Right atrium auricular region (tissue), 2 donors: Measurements from ENCODE around the gene POLR3GL. TPM values are rescaled to one million over a fixed set of nuclear protein-coding genes. Genes with fewer than 3 reads are reported as not detected.

ENCODE experiments used
- DNase-seq: peaks from one replicate; pipeline ENCODE4 v3.0.0-alpha.2; 2019; ENCODE audit warnings: low spot score
- H3K27ac ChIP-seq, 2 donors: fragments of 200-600 bp; sonication (generic); 1 replicate in 1 of 2; 2 replicates in 1 of 2; pipeline ENCODE4 v1.5.1; 2016 to 2019
- H3K27me3 ChIP-seq, 2 donors: fragments of 200-600 bp; sonication (generic); one replicate each; pipeline versions ENCODE4 v1.5.1 to v1.6.0; 2017 to 2019
- H3K36me3 ChIP-seq: fragments of 200-600 bp; sonication (generic); one replicate; pipeline ENCODE4 v1.5.1; 2016
- H3K4me1 ChIP-seq, 2 donors: fragments of 200-600 bp; sonication (generic); one replicate each; pipeline versions ENCODE4 v1.5.1 to v1.6.0; 2017 to 2019
- H3K4me3 ChIP-seq, 2 donors: fragments of 200-600 bp; sonication (generic); 1 replicate in 1 of 2; 2 replicates in 1 of 2; pipeline ENCODE4 v1.5.1; 2017 to 2019; ENCODE audit warnings: mild to moderate bottlenecking in 1 of 2, moderate library complexity in 1 of 2
- H3K9me3 ChIP-seq, 2 donors: fragments of 200-600 bp; sonication (generic); one replicate each; pipeline ENCODE4 v1.5.1; 2019
- CTCF ChIP-seq, 2 donors: fragments of 200-600 bp; sonication (generic); IDR thresholded peaks; one replicate each; pipeline ENCODE4 v1.5.1; 2019; ENCODE audit warnings: antibody characterized with exemption in 2 of 2
- total RNA-seq, 2 donors: library from RNA; depleted of rRNA; stranded (reverse); fragments of >200 nt; gene quantifications; one replicate each; pipeline ENCODE4 v1.1.0, GENCODE V29; 2016

Gene POLR3GL
- total RNA-seq, 2 donors from 2014 or later = 36.4 to 45.2 TPM

DNA sequence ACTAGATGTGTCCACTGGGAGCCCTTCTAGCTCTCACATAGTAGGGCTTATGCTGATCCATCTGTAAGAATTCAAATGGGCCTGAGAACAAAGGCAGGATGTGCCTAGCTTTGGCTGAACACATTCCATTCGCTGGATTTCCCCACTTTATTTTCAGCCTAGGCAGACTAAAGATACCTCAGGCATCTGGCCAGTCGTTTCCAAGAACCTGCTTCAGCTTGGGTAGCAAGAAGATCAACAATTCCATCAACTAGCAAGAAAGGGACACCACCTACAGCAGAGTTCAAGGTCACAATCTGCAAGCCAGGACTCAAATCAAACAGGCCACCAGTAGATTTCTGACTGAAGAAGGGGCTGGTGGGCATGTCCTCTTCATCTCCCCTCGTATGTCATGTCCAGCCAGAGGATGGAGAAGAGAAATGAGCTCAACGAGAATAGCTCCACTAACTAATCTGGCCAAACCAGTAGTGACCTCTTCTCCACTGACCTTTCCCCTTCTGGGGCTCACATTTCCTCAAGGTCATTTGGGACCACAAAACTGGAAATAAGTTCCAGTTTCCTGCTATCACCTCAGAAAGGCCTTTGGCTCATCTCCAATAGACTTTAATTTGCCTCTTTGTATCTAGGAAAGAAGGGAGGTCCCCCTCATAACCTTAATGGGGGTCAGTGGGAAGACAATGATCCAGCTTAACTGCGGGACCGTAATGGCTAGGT lies 17.7 kb downstream of the POLR3GL start:
- H3K9me3 ChIP-seq = no peaks in the 10 kb centered on the region
- H3K27me3 ChIP-seq = no peaks in the 10 kb centered on the region
- DNase-seq = no peak
- peaks cover 0 to 94% of the 10 kb centered on the region in 2 donors for H3K4me1 ChIP-seq
- H3K4me3 ChIP-seq = no peak overlapping the region
- H3K36me3 ChIP-seq = no peaks in the 10 kb centered on the region
- H3K27ac ChIP-seq = peak overlapping the region; percentile 96 to 98
- TF ChIP-seq CTCF (IDR thresholded peaks at IDR 0.05) = no peak

- H3K27me3 ChIP-seq = no peaks in the 10 kb centered on the region
- no peaks in the 10 kb centered on the region for H3K9me3 ChIP-seq
- TF ChIP-seq CTCF (IDR thresholded peaks at IDR 0.05) = no peak
- H3K36me3 ChIP-seq = no peaks in the 10 kb centered on the region
- H3K27ac ChIP-seq = peak overlapping the region; percentile 96 to 98
- no peak overlapping the region for H3K4me3 ChIP-seq
- peaks cover 0 to 83% of the 10 kb centered on the region in 2 donors for H3K4me1 ChIP-seq
- DNase-seq = no peak
Observed at GRCh38 chr1:145983206-145983675, 18.8 kb downstream of the POLR3GL start.

GRCh38 chr1:145983960-145984830 lies 19.7 kb downstream of the POLR3GL start:
- no peaks in the 10 kb centered on the region for H3K9me3 ChIP-seq
- peaks cover 0 to 73% of the 10 kb centered on the region in 2 donors for H3K4me1 ChIP-seq
- peak overlapping the region; percentile 96 to 98 for H3K27ac ChIP-seq
- H3K4me3 ChIP-seq = peak overlapping the region; percentile 5 to 38
- H3K27me3 ChIP-seq = no peaks in the 10 kb centered on the region
- DNase-seq = no peak
- no peak for TF ChIP-seq CTCF (IDR thresholded peaks at IDR 0.05)
- H3K36me3 ChIP-seq = no peaks in the 10 kb centered on the region

GRCh38 chr1:145985129-145985501 lies 20.6 kb downstream of the POLR3GL start:
- Histone ChIP-seq H3K9me3 (no peaks in the 10 kb centered on the region), H3K27me3 (no peaks in the 10 kb centered on the region), H3K4me3 (peak overlapping the region; percentile 32 to 38), H3K4me1 (peaks cover 0 to 67% of the 10 kb centered on the region in 2 donors), H3K27ac (peak overlapping the region; percentile 96 to 98), H3K36me3 (no peaks in the 10 kb centered on the region)
- DNase-seq = no peak
- no peak for TF ChIP-seq CTCF (IDR thresholded peaks at IDR 0.05)

- Histone ChIP-seq H3K27ac (peak overlapping the region; percentile 96 to 98), H3K4me3 (peak overlapping the region; percentile 32 to 38), H3K4me1 (peaks cover 0 to 67% of the 10 kb centered on the region in 2 donors), H3K36me3 (no peaks in the 10 kb centered on the region), H3K9me3 (no peaks in the 10 kb centered on the region), H3K27me3 (no peaks in the 10 kb centered on the region)
- no peak for DNase-seq
- TF ChIP-seq CTCF (IDR thresholded peaks at IDR 0.05) = no peak
Observed at GRCh38 chr1:145985502-145986439, 21.3 kb downstream of the POLR3GL start.
